Coronary artery (tissue), 2 donors: ENCODE data around the gene ZFHX3.

Experiments
- DNase-seq: peaks from one replicate; pipeline ENCODE4 v3.0.0-alpha.2; 2017; ENCODE audit warnings: low spot score
- H3K27ac ChIP-seq, 2 donors: fragments of 200-600 bp; sonication (generic); one replicate each; pipeline ENCODE4 v1.5.1; 2016 to 2019
- H3K4me3 ChIP-seq: fragments of 200-600 bp; sonication (generic); 2 replicates; pipeline ENCODE4 v1.5.1; 2016; ENCODE audit warnings: mild to moderate bottlenecking, moderate library complexity
- TF ChIP-seq, protein P1 (sequence below): fragments of 200-600 bp; sonication (generic); IDR thresholded peaks from one replicate; pipeline ENCODE4 v1.5.1; 2019; ENCODE audit warnings: antibody characterized with exemption

ZFHX3 gene

GRCh38 chr16:72847187-72848027 lies 200.5 kb downstream of the ZFHX3 start:
- TF ChIP-seq, protein P1, sequence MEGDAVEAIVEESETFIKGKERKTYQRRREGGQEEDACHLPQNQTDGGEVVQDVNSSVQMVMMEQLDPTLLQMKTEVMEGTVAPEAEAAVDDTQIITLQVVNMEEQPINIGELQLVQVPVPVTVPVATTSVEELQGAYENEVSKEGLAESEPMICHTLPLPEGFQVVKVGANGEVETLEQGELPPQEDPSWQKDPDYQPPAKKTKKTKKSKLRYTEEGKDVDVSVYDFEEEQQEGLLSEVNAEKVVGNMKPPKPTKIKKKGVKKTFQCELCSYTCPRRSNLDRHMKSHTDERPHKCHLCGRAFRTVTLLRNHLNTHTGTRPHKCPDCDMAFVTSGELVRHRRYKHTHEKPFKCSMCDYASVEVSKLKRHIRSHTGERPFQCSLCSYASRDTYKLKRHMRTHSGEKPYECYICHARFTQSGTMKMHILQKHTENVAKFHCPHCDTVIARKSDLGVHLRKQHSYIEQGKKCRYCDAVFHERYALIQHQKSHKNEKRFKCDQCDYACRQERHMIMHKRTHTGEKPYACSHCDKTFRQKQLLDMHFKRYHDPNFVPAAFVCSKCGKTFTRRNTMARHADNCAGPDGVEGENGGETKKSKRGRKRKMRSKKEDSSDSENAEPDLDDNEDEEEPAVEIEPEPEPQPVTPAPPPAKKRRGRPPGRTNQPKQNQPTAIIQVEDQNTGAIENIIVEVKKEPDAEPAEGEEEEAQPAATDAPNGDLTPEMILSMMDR = no peak
- peak overlapping the region; percentile 53 for H3K4me3 ChIP-seq
- DNase-seq = peak; percentile 73
- H3K27ac ChIP-seq = peak overlapping the region; percentile 97 to 99

- Histone ChIP-seq H3K27ac (peak overlapping the region; percentile 97 to 99), H3K4me3 (no peak overlapping the region)
- peak; percentile 56 for DNase-seq
- TF ChIP-seq, protein P1 = no peak
These were observed 201.3 kb downstream of the ZFHX3 start for GRCh38 chr16:72846594-72846993.

DNA sequence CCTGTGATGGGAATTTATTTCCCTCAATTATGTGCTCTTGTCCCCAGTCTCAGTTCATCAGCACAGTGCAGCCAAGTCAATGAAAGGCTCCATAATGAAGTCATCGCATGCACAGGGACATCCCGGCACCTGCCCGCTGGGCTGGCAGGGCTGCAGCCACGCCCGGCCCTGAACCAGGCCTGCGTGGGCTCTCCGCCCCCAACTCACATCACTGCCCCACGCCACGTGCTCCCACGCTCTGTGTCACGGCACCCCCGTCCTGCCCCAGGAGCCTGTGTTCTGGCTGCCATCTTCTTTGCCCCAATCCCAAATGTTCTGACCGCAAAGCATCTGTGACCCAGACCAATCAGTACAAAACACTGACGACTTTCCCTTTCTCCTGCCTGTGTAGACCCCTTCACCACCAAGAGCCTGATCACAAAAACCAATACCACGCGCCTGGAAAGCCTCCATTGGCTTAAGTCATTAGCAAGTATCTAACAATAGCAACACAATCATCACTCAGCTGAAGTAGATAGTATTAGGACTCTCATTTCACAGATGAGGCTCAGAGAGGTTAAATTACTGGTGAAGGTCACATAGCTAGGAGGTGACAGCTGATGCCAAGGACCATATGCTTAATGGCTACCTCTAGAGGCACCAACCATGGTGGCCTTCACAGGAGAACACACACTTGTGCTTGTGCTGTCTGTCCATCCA lies 202.5 kb downstream of the ZFHX3 start:
- DNase-seq = no peak
- TF ChIP-seq, protein P1 = no peak
- Histone ChIP-seq H3K27ac (peak overlapping the region; percentile 97 to 99), H3K4me3 (no peak overlapping the region)

DNA sequence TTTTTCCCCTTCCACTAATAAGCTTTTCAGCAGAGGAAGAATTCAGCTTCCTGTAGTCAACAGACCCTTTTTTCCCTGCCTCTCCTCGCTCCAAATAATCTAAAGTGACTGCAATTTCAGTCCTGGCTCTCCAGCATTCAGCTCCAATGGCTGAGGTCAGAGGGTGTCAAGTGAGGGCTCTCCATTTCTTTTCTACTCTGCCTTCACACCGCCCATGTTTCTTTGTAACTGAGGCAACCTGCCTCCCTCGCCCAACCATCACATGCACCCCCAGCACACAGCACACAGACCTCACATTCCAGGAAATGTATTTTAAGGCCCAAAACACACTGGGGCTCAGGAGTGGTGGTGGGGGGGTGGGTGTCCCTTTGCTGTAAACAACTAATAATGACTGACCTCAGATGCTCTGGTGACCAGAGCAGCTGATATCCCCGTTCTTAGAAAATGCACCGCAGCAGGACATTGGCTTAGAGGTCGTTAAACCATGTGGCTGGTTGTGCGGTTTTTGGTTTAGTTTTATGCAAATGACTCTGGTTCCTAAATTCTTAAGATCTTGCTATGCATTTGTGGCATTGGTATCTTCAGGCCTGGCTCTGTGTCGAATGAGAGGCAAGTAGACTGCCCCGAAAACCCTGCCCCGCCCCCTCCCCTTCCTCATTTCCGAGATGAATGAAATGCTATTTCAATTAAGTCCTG lies 203.6 kb downstream of the ZFHX3 start:
- H3K4me3 ChIP-seq = no peak overlapping the region
- TF ChIP-seq, protein P1 = no peak
- no peak for DNase-seq

GRCh38 chr16:72841506-72841905 lies 206.4 kb downstream of the ZFHX3 start:
- Histone ChIP-seq H3K27ac (peak overlapping the region; percentile 44 to 54), H3K4me3 (no peak overlapping the region)
- DNase-seq = no peak
- TF ChIP-seq, protein P1 = no peak

More for the DNA sequence above, 203.6 kb downstream of the ZFHX3 start:
- peak overlapping the region; percentile 56 to 99 for H3K27ac ChIP-seq

DNA sequence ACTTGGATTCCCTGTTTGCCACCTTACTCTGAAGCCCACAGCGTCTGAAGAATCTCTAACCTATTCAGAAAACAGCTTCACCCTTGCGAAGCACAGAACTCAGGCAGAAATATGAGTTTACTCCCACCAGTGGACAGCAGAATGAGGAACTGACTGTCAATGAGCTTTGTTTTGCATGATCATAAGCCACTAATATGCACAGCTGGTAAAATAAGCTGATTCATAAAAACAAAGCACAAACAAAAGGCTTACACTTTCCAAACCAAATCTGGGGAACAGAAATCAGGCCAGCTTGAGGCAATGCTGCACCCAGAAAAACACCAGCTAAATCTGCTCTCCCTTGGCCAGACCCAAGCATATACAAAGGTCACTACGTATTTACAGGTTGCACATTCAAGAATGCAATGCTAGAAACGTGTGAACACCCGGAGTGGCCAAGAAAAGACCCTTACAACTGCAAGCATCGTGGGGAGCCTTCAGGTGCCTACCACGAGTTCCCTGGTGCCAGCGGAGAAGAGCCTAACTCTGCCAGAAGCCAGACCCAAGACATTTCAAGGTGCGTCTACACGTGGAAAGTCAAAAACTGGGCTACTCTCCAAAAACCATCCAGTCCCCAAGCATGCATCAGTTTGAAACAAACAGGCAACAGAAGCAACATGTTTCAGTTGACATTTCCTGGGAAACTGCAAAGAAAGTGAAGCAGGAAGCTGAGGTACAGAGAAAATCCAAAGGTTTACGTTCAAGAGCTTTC lies 207.1 kb downstream of the ZFHX3 start:
- H3K4me3 ChIP-seq = no peak overlapping the region
- H3K27ac ChIP-seq = peak overlapping the region in 1 of 2 donors; percentile 54
- no peak for DNase-seq
- TF ChIP-seq, protein P1 = no peak
